ENCODE results near the gene PRDM2.

PRDM2 gene

DNA sequence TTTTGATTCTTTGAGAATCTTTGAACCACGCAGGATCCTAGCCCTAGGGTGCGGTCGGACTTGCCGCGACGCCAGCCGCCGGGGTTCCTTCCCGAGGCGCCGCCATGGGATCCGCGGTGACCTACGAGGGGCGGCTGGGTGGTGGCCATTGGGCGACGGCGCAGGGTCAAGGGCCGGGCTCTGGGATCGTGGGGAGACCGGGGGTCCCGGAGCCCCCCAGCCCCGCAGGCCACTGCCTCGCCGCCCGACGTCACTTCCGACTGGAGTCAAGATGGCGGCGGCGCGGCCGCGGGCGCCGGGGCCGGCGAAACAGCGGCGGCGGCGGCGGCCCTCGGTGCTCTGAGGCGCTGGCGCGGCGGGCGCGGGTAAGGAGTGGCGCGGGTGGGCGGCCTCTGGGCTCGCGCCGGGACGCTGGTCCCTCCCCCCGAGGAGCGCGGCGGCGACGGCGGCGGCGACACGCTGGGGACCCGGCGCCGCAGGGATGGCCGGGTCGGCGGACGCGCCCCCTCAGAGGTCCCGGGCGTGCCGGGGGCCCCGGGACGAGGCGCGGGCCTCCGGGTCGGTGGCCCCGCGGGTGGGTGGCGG lies at the start of gene PRDM2:
TSS of gene PRDM2 (plus strand) at position 253 of the 585 bp plus-strand sequence. CDS start 15,418 bp downstream, outside the sequence.
- Mint-ChIP-seq H3K36me3 (ENCODE audit: insufficient read depth) (peaks cover 27% of the 10 kb centered on the region), H3K4me3 (peak within 1 kb of the TSS; percentile 98), H3K9me3 (no peaks in the 10 kb centered on the region), H3K4me1 (peaks cover 38% of the 10 kb centered on the region), H3K27me3 (no peaks in the 10 kb centered on the region), H3K27ac (ENCODE audit: low read depth) (peak within 1 kb of the TSS; percentile 98)
- ATAC-seq (replicated peaks; ENCODE audit: extremely low read depth, poor library complexity, severe bottlenecking) (peak; percentile 25), DNase-seq (ENCODE audit: low spot score in 2 of 2) (peak; percentile 50 to 57)

GRCh38 chr1:13651279-13651678 lies 48.7 kb upstream of the PRDM2 start:
- Mint-ChIP-seq H3K27me3 (peaks cover 57% of the 10 kb centered on the region), H3K4me1 (no peaks in the 10 kb centered on the region), H3K9me3 (peaks cover 5% of the 10 kb centered on the region), H3K4me3 (no peak overlapping the region), H3K36me3 (ENCODE audit: insufficient read depth) (no peaks in the 10 kb centered on the region), H3K27ac (ENCODE audit: low read depth) (no peak overlapping the region)
- ATAC-seq (replicated peaks; ENCODE audit: extremely low read depth, poor library complexity, severe bottlenecking) (no peak), DNase-seq (ENCODE audit: low spot score in 2 of 2) (no peak)

GRCh38 chr1:13652238-13652637 lies 47.8 kb upstream of the PRDM2 start:
- no peak for DNase-seq (ENCODE audit: low spot score in 2 of 2)
- no peak overlapping the region for H3K4me3 Mint-ChIP-seq
- H3K27ac Mint-ChIP-seq (ENCODE audit: low read depth): no peak overlapping the region

GRCh38 chr1:13661539-13661938 lies 38.4 kb upstream of the PRDM2 start:
- Mint-ChIP-seq H3K4me3 (no peak overlapping the region), H3K4me1 (no peaks in the 10 kb centered on the region), H3K27me3 (peaks cover 26% of the 10 kb centered on the region), H3K9me3 (no peaks in the 10 kb centered on the region), H3K36me3 (ENCODE audit: insufficient read depth) (no peaks in the 10 kb centered on the region), H3K27ac (ENCODE audit: low read depth) (no peak overlapping the region)
- ATAC-seq (replicated peaks; ENCODE audit: extremely low read depth, poor library complexity, severe bottlenecking) (no peak), DNase-seq (ENCODE audit: low spot score in 2 of 2) (no peak)

More at GRCh38 chr1:13652238-13652637, 47.8 kb upstream of the PRDM2 start:
- H3K36me3 Mint-ChIP-seq (ENCODE audit: insufficient read depth): no peaks in the 10 kb centered on the region
- no peak for ATAC-seq (replicated peaks; ENCODE audit: extremely low read depth, poor library complexity, severe bottlenecking)
- peaks cover 5% of the 10 kb centered on the region for H3K9me3 Mint-ChIP-seq
- H3K27me3 Mint-ChIP-seq: peaks cover 65% of the 10 kb centered on the region
- no peaks in the 10 kb centered on the region for H3K4me1 Mint-ChIP-seq

GRCh38 chr1:13662493-13662892 lies 37.5 kb upstream of the PRDM2 start:
- Mint-ChIP-seq H3K27ac (ENCODE audit: low read depth) (no peak overlapping the region), H3K4me3 (no peak overlapping the region), H3K36me3 (ENCODE audit: insufficient read depth) (no peaks in the 10 kb centered on the region), H3K4me1 (no peaks in the 10 kb centered on the region), H3K27me3 (peaks cover 21% of the 10 kb centered on the region), H3K9me3 (no peaks in the 10 kb centered on the region)
- DNase-seq (ENCODE audit: low spot score in 2 of 2): no peak
- ATAC-seq (replicated peaks; ENCODE audit: extremely low read depth, poor library complexity, severe bottlenecking): no peak

- H3K4me3 Mint-ChIP-seq: no peak overlapping the region
- no peaks in the 10 kb centered on the region for H3K4me1 Mint-ChIP-seq
- DNase-seq (ENCODE audit: low spot score in 2 of 2) (no peak), ATAC-seq (replicated peaks; ENCODE audit: extremely low read depth, poor library complexity, severe bottlenecking) (no peak)
- no peaks in the 10 kb centered on the region for H3K9me3 Mint-ChIP-seq
- no peaks in the 10 kb centered on the region for H3K36me3 Mint-ChIP-seq (ENCODE audit: insufficient read depth)
- no peak overlapping the region for H3K27ac Mint-ChIP-seq (ENCODE audit: low read depth)
- peaks cover 21% of the 10 kb centered on the region for H3K27me3 Mint-ChIP-seq
Observed at GRCh38 chr1:13663969-13664368, 36.0 kb upstream of the PRDM2 start.

- H3K4me1 Mint-ChIP-seq: no peaks in the 10 kb centered on the region
Observed at GRCh38 chr1:13664451-13664850, 35.5 kb upstream of the PRDM2 start.

DNA sequence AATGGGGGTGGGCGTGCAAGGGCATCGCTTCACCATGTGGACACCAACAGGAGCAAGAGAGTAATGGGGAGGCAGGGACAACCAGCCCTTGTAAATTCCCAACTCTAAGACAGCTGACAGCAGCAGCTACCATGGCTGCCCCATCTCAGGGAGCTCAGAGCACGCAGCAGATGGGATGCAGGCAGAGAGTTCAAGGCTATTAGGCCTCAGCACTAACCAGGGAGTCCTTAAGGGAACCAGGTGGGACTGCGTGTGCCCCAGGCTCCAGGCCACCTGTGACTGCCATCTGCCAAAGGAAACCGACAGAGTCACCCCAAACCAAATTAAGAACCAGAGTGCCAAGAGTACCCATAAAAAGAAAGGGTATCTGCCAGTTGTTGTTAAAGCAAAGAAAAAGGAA lies 33.7 kb upstream of the PRDM2 start:
- peaks cover 2% of the 10 kb centered on the region for H3K36me3 Mint-ChIP-seq (ENCODE audit: insufficient read depth)

More at GRCh38 chr1:13664451-13664850, 35.5 kb upstream of the PRDM2 start:
- ATAC-seq (replicated peaks; ENCODE audit: extremely low read depth, poor library complexity, severe bottlenecking) (no peak), DNase-seq (ENCODE audit: low spot score in 2 of 2) (no peak)
- peaks cover 21% of the 10 kb centered on the region for H3K27me3 Mint-ChIP-seq
- H3K4me3 Mint-ChIP-seq: no peak overlapping the region
- no peaks in the 10 kb centered on the region for H3K36me3 Mint-ChIP-seq (ENCODE audit: insufficient read depth)
- no peak overlapping the region for H3K27ac Mint-ChIP-seq (ENCODE audit: low read depth)
- no peaks in the 10 kb centered on the region for H3K9me3 Mint-ChIP-seq

GRCh38 chr1:13667691-13668090 lies 32.3 kb upstream of the PRDM2 start:
- no peak for ATAC-seq (replicated peaks; ENCODE audit: extremely low read depth, poor library complexity, severe bottlenecking)
- no peaks in the 10 kb centered on the region for H3K9me3 Mint-ChIP-seq
- DNase-seq (ENCODE audit: low spot score in 2 of 2): no peak
- H3K4me3 Mint-ChIP-seq: no peak overlapping the region
- H3K27ac Mint-ChIP-seq (ENCODE audit: low read depth): no peak overlapping the region
- H3K27me3 Mint-ChIP-seq: peaks cover 10% of the 10 kb centered on the region
- H3K36me3 Mint-ChIP-seq (ENCODE audit: insufficient read depth): peaks cover 2% of the 10 kb centered on the region
- no peaks in the 10 kb centered on the region for H3K4me1 Mint-ChIP-seq

More for the DNA sequence above, 33.7 kb upstream of the PRDM2 start:
- no peak overlapping the region for H3K4me3 Mint-ChIP-seq
- ATAC-seq (replicated peaks; ENCODE audit: extremely low read depth, poor library complexity, severe bottlenecking) (no peak), DNase-seq (ENCODE audit: low spot score in 2 of 2) (no peak)
- H3K27me3 Mint-ChIP-seq: peaks cover 20% of the 10 kb centered on the region
- no peaks in the 10 kb centered on the region for H3K4me1 Mint-ChIP-seq
- H3K9me3 Mint-ChIP-seq: no peaks in the 10 kb centered on the region
- no peak overlapping the region for H3K27ac Mint-ChIP-seq (ENCODE audit: low read depth)

DNA sequence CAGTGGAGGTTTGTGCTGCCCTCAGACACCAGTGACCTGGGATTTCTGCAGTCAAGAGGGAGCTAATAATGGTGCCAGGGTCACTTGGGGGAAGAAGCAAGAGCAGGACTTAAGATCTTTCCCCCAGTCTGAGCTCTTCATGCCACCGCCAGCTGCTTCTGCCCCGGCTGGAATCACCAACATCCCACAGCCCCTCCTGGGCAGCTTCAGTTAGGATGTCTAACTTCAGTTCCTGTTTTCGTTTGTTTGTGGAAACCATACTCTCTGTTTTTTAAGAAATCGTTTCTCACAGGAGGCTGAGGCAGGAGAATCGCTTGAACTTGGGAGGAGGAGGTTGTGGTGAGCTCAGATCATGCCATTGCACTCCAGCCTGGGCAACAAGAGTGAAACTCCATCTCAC lies 25.6 kb upstream of the PRDM2 start:
- ATAC-seq (replicated peaks; ENCODE audit: extremely low read depth, poor library complexity, severe bottlenecking) (no peak), DNase-seq (ENCODE audit: low spot score in 2 of 2) (no peak)
- Mint-ChIP-seq H3K9me3 (no peaks in the 10 kb centered on the region), H3K27ac (ENCODE audit: low read depth) (no peak overlapping the region), H3K36me3 (ENCODE audit: insufficient read depth) (peaks cover 2% of the 10 kb centered on the region), H3K4me3 (no peak overlapping the region), H3K27me3 (peaks cover 48% of the 10 kb centered on the region), H3K4me1 (no peaks in the 10 kb centered on the region)

DNA sequence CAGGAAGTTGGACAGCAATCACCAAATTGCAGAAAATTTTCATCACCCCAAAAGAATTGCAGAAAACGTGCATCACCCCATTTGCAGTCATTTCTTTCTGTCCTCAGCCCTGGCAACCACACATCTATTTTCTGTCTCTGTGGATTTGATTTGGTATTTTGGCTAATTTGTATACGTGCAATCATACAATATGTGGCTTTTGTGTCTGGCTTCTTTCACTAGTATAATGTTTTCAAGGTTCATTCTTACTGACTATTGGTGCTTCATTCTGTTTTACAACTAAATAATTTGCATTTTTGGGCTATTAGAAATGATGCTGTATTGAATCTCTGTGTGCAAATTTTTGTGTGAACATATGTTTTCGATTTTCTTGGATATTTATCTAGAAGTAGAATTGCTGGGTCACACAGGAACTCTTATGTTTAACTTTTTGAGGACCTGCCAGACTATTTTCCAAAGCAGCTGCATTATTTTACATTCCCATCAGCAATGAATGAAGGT lies 24.8 kb upstream of the PRDM2 start:
- Mint-ChIP-seq H3K27me3 (peaks cover 48% of the 10 kb centered on the region), H3K36me3 (ENCODE audit: insufficient read depth) (no peaks in the 10 kb centered on the region), H3K4me1 (no peaks in the 10 kb centered on the region), H3K9me3 (no peaks in the 10 kb centered on the region), H3K27ac (ENCODE audit: low read depth) (no peak overlapping the region), H3K4me3 (no peak overlapping the region)
- ATAC-seq (replicated peaks; ENCODE audit: extremely low read depth, poor library complexity, severe bottlenecking) (no peak), DNase-seq (ENCODE audit: low spot score in 2 of 2) (no peak)

DNA sequence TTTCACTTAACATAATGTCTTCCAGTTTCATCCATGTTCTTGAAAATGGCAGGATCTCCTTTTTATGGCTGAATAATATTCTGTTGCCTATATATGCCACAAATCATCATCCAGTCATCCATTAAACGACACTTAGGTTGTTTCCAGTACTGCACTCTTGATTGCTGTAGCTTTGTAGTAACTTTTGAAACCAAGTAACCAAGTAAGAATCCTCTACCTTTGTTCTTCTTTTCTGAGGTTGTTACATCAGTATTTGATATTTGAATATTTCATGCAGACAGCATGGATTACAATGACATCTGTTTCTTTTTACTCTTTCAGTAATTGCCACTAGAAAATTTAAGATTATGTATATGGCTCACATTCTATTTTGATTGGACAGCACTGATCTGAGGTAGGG lies 22.1 kb upstream of the PRDM2 start:
- no peak overlapping the region for H3K27ac Mint-ChIP-seq (ENCODE audit: low read depth)

GRCh38 chr1:13679651-13680050 lies 20.3 kb upstream of the PRDM2 start:
- no peak overlapping the region for H3K4me3 Mint-ChIP-seq
- DNase-seq (ENCODE audit: low spot score in 2 of 2) (no peak), ATAC-seq (replicated peaks; ENCODE audit: extremely low read depth, poor library complexity, severe bottlenecking) (no peak)
- no peak overlapping the region for H3K27ac Mint-ChIP-seq (ENCODE audit: low read depth)
- no peaks in the 10 kb centered on the region for H3K9me3 Mint-ChIP-seq
- H3K4me1 Mint-ChIP-seq: no peaks in the 10 kb centered on the region
- H3K36me3 Mint-ChIP-seq (ENCODE audit: insufficient read depth): no peaks in the 10 kb centered on the region
- peaks cover 51% of the 10 kb centered on the region for H3K27me3 Mint-ChIP-seq

More for the DNA sequence above, 22.1 kb upstream of the PRDM2 start:
- Mint-ChIP-seq H3K27me3 (peaks cover 58% of the 10 kb centered on the region), H3K4me3 (no peak overlapping the region), H3K4me1 (no peaks in the 10 kb centered on the region), H3K36me3 (ENCODE audit: insufficient read depth) (no peaks in the 10 kb centered on the region), H3K9me3 (no peaks in the 10 kb centered on the region)
- DNase-seq (ENCODE audit: low spot score in 2 of 2): no peak
- ATAC-seq (replicated peaks; ENCODE audit: extremely low read depth, poor library complexity, severe bottlenecking): no peak
